ENCODE measurements around the gene ATG4B. TPM values are rescaled to one million over a fixed set of nuclear protein-coding genes. Genes with fewer than 3 reads are reported as not detected.
A peak's percentile ranks its signal among the peaks of the same experiment; 100 is the strongest.

ATG4B gene
- total RNA-seq, 2 experiments from 2014 or later, result 71.8 to 80.1 TPM

DNA sequence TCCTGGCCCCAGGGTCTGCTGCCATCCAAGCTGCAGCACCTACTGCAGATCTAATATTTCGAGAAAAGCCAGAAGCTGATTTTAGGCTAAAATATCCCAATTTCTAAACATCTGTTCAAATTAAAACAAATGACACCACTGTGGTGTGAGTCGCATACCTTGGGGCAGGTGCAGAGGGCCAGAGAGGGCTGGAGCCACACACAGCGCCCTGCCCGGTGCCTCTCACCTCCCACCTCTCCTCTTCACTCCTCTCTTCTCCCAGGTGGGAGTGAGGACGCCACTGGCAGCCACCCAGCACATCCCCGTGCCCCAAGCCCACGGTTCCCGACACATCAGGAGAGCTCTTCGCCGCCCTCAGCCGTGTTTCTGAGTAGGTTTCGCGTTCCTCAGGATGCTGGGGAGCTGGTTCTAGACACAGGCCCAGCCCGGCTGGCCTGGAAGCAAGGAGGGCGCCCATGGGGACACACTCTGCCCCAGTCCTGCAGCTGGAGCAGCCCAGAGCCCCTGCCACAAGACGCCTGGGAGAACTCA is 21.9 kb upstream of the ATG4B start:
- Mint-ChIP-seq H3K36me3 (ENCODE audit: low read depth) (peaks cover 28% of the 10 kb centered on the region), H3K27me3 (no peaks in the 10 kb centered on the region), H3K4me1 (peaks cover 43% of the 10 kb centered on the region), H3K4me3 (no peak overlapping the region), H3K27ac (peak overlapping the region; percentile 80), H3K9me3 (ENCODE audit: low read depth) (peaks cover 12% of the 10 kb centered on the region)
- CTCF ChIA-PET, result no interaction called here
- POLR2A ChIA-PET, result interaction anchor here (0.6 kb wide), 1 partner anchor 393 kb away, joined by 3 read pairs; no protein-coding TSS in a partner anchor
- no peak for DNase-seq
- ATAC-seq, result no peak
- intact Hi-C loops (cut with DNase I, micrococcal nuclease), result loop anchor here (5.0 to 10.0 kb wide), 3 partner anchors 171 to 513 kb away; partner anchors contain the start of genes FARP2 (in 1 of the 2) and MTERF4 (in 1 of the 2)

- ChIA-PET CTCF (no interaction called here), POLR2A (interaction anchor here (0.6 kb wide), 1 partner anchor 394 kb away, joined by 3 read pairs; no protein-coding TSS in a partner anchor)
- Mint-ChIP-seq H3K4me3 (no peak overlapping the region), H3K27ac (peak overlapping the region; percentile 80), H3K9me3 (ENCODE audit: low read depth) (peaks cover 18% of the 10 kb centered on the region), H3K36me3 (ENCODE audit: low read depth) (peaks cover 34% of the 10 kb centered on the region), H3K4me1 (peaks cover 48% of the 10 kb centered on the region), H3K27me3 (no peaks in the 10 kb centered on the region)
- ATAC-seq (no peak), DNase-seq (no peak)
- intact Hi-C loops (cut with DNase I, micrococcal nuclease), result loop anchor here (1.0 to 10.0 kb wide), 4 partner anchors 108 to 514 kb away; partner anchors contain the start of genes FARP2 (in 1 of the 2), MTERF4 (in 1 of the 2) and STK25 (in 1 of the 2)
Observed at GRCh38 chr2:241616168-241617125, 21.0 kb upstream of the ATG4B start.

DNA sequence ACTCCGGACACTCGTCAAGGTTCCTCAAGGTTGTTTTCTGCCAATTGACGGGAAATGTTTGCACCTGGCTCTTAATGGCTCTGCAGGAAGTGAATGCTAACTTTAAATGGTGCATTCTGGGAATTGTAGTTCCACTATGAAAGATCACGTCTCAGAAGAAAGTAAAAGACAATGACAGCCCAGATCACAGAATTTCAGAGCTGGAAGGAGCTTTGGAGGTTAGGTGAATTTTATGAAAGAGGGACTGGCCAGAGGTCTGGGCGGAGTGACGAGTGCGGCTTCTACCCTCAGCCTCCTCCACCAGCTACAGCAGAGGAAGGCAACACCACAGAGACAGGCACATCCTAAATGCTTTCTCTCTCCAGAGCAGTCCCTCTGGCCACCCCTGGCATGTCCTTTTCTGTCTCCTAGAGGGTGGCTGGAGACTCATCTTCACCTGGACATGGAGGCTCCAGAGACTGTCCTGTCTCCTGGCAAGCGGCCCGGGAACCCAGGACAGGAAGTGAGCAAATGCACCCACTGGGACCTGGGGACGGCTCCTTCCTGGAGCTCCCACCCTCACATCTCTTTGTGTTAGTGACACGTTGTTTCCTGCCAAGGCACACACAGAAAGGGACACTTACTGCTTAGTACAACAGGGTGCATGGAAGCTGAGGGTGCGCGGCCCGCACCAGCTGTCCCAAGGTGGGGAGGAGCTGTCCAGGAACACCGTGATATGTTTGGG is 19.9 kb upstream of the ATG4B start:
- peak overlapping the region; percentile 66 for H3K4me3 Mint-ChIP-seq
- DNase-seq, result peak; percentile 58
- ChIA-PET CTCF (interaction anchor here (0.5 to 1.2 kb wide), 3 partner anchors 20 to 381 kb away, joined by 3 read pairs; partner anchors contain the start of gene ATG4B), POLR2A (interaction anchor here (1.0 kb wide), 1 partner anchor 103 kb away, joined by 4 read pairs; no protein-coding TSS in a partner anchor)
- H3K27me3 Mint-ChIP-seq, result no peaks in the 10 kb centered on the region
- intact Hi-C loops (cut with DNase I, micrococcal nuclease), result loop anchor here (1.0 to 10.0 kb wide), 4 partner anchors 109 to 515 kb away; partner anchors contain the start of genes FARP2 (in 1 of the 2), MTERF4 (in 1 of the 2) and STK25 (in 1 of the 2)
- peaks cover 20% of the 10 kb centered on the region for H3K9me3 Mint-ChIP-seq (ENCODE audit: low read depth)
- H3K4me1 Mint-ChIP-seq, result peaks cover 51% of the 10 kb centered on the region
- H3K27ac Mint-ChIP-seq, result peak overlapping the region; percentile 98
- H3K36me3 Mint-ChIP-seq (ENCODE audit: low read depth), result peaks cover 39% of the 10 kb centered on the region
- ATAC-seq, result peak; percentile 38

DNA sequence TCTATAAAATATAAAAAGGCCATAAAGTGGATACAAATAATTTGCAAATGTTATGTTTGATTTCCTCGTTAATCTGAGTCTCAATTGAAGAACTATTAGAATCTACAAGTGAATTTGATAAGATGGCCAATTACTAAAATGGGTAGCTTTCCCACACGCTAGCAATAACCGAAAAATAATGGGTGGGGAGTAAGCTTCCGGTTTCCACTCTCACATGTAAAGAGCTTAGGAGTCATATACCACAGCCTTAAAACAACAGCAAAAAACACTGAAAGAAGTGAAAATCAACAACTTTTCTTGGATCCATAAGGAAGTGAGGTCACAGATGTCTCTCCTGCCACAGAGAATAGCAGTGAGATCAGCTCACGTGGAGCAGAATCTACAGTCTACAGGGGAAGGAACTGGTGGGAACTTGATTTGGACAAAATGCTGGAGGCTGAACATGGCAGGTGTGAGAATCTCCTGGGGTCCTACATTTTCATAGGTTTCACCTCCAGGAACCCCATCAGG is 19.1 kb upstream of the ATG4B start:
- Mint-ChIP-seq H3K36me3 (ENCODE audit: low read depth) (peaks cover 39% of the 10 kb centered on the region), H3K9me3 (ENCODE audit: low read depth) (peaks cover 20% of the 10 kb centered on the region), H3K27ac (peak overlapping the region; percentile 98), H3K27me3 (no peaks in the 10 kb centered on the region), H3K4me1 (peaks cover 51% of the 10 kb centered on the region), H3K4me3 (peak overlapping the region; percentile 33)
- CTCF ChIA-PET, result interaction anchor here (0.5 to 1.2 kb wide), 4 partner anchors 14 to 382 kb away, joined by 3 read pairs; partner anchors contain the start of gene ATG4B
- POLR2A ChIA-PET, result interaction anchor here (1.0 kb wide), 1 partner anchor 104 kb away, joined by 4 read pairs; no protein-coding TSS in a partner anchor
- no peak for DNase-seq
- intact Hi-C loops (cut with DNase I, micrococcal nuclease), result loop anchor here (5.0 to 10.0 kb wide), 3 partner anchors 174 to 516 kb away; partner anchors contain the start of genes FARP2 (in 1 of the 2) and MTERF4 (in 1 of the 2)
- no peak for ATAC-seq

DNA sequence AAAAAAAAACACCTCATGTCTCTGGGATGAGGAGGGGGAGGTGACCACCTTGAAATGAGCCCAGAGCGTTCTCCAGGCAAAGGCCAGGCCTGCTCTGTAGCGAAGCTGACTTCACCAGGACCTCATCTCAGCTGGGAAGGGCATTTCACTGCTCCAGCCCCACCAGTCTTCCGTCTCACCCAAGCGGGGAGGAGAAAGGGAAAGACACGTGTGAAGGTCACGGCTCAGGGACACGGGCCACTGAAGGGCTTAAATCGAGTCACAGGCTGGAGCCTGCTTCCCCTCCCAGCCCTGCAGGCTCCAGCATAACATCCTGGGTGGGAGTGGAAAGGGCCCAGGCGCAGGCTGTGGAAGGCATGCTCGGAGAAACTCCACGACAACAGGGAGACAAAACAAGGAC is 18.7 kb upstream of the ATG4B start:
- no peak overlapping the region for H3K4me3 Mint-ChIP-seq

DNA sequence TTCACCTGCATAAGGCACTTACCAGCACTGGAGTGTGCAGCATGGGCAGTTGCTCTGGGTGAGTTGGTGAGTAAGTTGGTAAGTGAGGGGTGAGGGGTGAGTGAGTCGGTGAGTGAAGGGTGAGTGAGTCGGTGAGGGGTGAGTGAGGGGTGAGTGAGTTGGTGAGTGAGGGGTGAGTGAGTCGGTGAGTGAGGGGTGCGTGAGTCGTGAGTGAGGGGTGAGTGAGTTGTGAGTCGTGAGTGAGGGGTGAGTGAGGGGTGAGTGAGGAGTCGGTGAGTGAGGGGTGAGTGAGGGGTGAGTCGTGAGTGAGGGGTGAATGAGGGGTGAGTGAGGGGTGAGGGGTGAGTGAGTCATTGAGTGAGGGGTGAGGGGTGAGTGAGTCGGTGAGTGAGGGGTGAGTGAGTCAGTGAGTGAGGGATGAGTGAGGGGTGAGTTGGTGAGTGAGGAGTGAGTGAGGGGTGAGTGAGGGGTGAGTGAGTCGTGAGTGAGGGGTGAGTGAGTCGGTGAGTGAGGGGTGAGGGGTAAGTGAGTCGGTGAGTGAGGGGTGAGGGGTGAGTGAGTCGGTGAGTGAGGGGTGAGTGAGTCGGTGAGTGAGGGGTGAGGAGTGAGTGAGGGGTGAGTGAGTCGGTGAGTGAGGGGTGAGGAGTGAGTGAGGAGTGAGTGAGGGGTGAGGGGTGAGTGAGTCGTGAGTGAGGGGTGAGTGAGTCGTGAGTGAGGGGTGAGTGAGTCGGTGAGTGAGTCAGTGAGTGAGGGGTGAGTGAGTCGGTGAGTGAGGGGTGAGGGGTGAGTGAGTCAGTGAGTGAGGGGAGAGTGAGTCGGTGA is 17.7 kb upstream of the ATG4B start:
- H3K36me3 Mint-ChIP-seq (ENCODE audit: low read depth), result peaks cover 39% of the 10 kb centered on the region
- peak overlapping the region; percentile 98 for H3K27ac Mint-ChIP-seq
- no peak overlapping the region for H3K4me3 Mint-ChIP-seq
- no peaks in the 10 kb centered on the region for H3K27me3 Mint-ChIP-seq
- POLR2A ChIA-PET, result no interaction called here
- peaks cover 51% of the 10 kb centered on the region for H3K4me1 Mint-ChIP-seq
- CTCF ChIA-PET, result no interaction called here
- peak; percentile 64 for DNase-seq
- intact Hi-C loops (cut with DNase I, micrococcal nuclease), result loop anchor here (1.0 to 10.0 kb wide), 12 partner anchors 10 to 998 kb away; partner anchors contain the start of genes ATG4B (in 1 of the 2), DTYMK (in 1 of the 2), FARP2 (in 1 of the 2) and HDLBP (in 1 of the 2)
- peak; percentile 25 for ATAC-seq
- H3K9me3 Mint-ChIP-seq (ENCODE audit: low read depth), result peaks cover 20% of the 10 kb centered on the region

More for the DNA sequence above, 18.7 kb upstream of the ATG4B start:
- ChIA-PET POLR2A (no interaction called here), CTCF (interaction anchor here (0.8 kb wide), 1 partner anchor 382 kb away, joined by 3 read pairs; no protein-coding TSS in a partner anchor)
- intact Hi-C loops (cut with DNase I, micrococcal nuclease), result loop anchor here (5.0 to 10.0 kb wide), 3 partner anchors 174 to 517 kb away; partner anchors contain the start of genes FARP2 (in 1 of the 2) and MTERF4 (in 1 of the 2)
- peak overlapping the region; percentile 98 for H3K27ac Mint-ChIP-seq
- peaks cover 39% of the 10 kb centered on the region for H3K36me3 Mint-ChIP-seq (ENCODE audit: low read depth)
- H3K27me3 Mint-ChIP-seq, result no peaks in the 10 kb centered on the region
- H3K4me1 Mint-ChIP-seq, result peaks cover 51% of the 10 kb centered on the region
- DNase-seq (no peak), ATAC-seq (no peak)
- peaks cover 20% of the 10 kb centered on the region for H3K9me3 Mint-ChIP-seq (ENCODE audit: low read depth)

DNA sequence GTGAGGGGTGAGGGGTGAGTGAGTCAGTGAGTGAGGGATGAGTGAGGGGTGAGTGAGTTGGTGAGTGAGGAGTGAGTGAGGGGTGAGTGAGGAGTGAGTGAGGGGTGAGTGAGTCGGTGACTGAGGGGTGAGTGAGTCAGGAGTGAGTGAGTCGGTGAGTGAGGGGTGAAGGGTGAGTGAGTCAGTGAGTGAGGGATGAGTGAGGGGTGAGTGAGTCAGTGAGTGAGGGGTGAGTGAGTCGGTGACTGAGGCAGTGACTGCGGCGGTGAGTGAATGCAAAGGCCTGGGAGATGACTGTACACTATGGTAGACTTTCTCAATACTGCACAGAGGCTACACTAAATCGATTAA is 17.1 kb upstream of the ATG4B start:
- intact Hi-C loops (cut with DNase I, micrococcal nuclease), result loop anchor here in 1 of 2 experiments (1.0 to 5.0 kb wide), 9 partner anchors 10 to 998 kb away; partner anchors contain the start of genes ATG4B, DTYMK, HDLBP and SEPTIN2
- H3K9me3 Mint-ChIP-seq (ENCODE audit: low read depth), result peaks cover 20% of the 10 kb centered on the region
- H3K27ac Mint-ChIP-seq, result peak overlapping the region; percentile 88
- ATAC-seq (peak; percentile 89), DNase-seq (peak; percentile 90)
- no peaks in the 10 kb centered on the region for H3K27me3 Mint-ChIP-seq
- ChIA-PET POLR2A (no interaction called here), CTCF (no interaction called here)
- peak overlapping the region; percentile 38 for H3K4me3 Mint-ChIP-seq
- H3K4me1 Mint-ChIP-seq, result peaks cover 51% of the 10 kb centered on the region
- H3K36me3 Mint-ChIP-seq (ENCODE audit: low read depth), result peaks cover 39% of the 10 kb centered on the region

DNA sequence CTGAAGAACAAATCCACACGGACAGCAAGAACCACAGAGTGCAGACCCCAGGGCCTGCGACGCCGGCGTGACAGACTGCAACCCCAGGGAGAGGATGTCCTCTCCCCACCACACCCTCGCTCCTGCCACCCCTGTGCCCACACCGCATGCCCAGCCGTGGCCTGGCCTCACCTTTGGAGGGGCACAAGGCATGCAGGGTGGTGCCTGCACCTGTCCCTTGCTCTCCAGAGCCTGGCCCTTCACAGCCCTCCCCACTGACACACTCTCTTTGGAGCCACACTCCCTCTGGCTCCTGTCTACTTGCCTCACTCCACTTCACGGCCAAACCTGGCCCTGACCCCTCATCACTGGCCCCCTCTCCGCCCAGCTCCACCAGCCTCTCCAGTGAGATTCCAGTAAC is 9.8 kb upstream of the ATG4B start:
- H3K4me3 Mint-ChIP-seq, result no peak overlapping the region

GRCh38 chr2:241629762-241630435 is 7.6 kb upstream of the ATG4B start:
- Mint-ChIP-seq H3K27ac (no peak overlapping the region), H3K27me3 (no peaks in the 10 kb centered on the region), H3K4me3 (no peak overlapping the region), H3K36me3 (ENCODE audit: low read depth) (peaks cover 39% of the 10 kb centered on the region), H3K9me3 (ENCODE audit: low read depth) (no peaks in the 10 kb centered on the region), H3K4me1 (peaks cover 5% of the 10 kb centered on the region)
- DNase-seq, result no peak
- intact Hi-C loops (cut with DNase I, micrococcal nuclease), result no loop called here
- no peak for ATAC-seq
- POLR2A ChIA-PET, result no interaction called here
- CTCF ChIA-PET, result no interaction called here

More for the DNA sequence above, 9.8 kb upstream of the ATG4B start:
- POLR2A ChIA-PET, result no interaction called here
- Mint-ChIP-seq H3K27ac (no peak overlapping the region), H3K36me3 (ENCODE audit: low read depth) (peaks cover 30% of the 10 kb centered on the region), H3K4me1 (peaks cover 1% of the 10 kb centered on the region), H3K9me3 (ENCODE audit: low read depth) (no peaks in the 10 kb centered on the region), H3K27me3 (no peaks in the 10 kb centered on the region)
- ATAC-seq (no peak), DNase-seq (no peak)
- intact Hi-C loops (cut with DNase I, micrococcal nuclease), result no loop called here
- CTCF ChIA-PET, result no interaction called here
